NOMO-1 treated with dmso at 0.1 percent for 144 hours (cell line): Measurements from ENCODE around the gene TSGA10.
"Not testable (repeated sequence)": the region's sequence is repeated elsewhere in the genome, so short reads cannot be mapped to it uniquely, and the experiment has no call there.

Experiments used
- DNase-seq: peaks from one replicate; lab custom pipeline; 2025; ENCODE audit not compliant: unreplicated experiment; lab: John Stamatoyannopoulos, UW

The TSGA10 gene

GRCh38 chr2:99154643-99155536, at the start of gene TSGA10, which contains the start of gene LIPT1:
TSS of gene TSGA10 (minus strand) at chr2:99154942. CDS start at chr2:99109439, 45,503 bp downstream.
TSS of gene LIPT1 (plus strand) at chr2:99154967. CDS start at chr2:99161958, 6,991 bp downstream.
- DNase-seq: peak; percentile 83

GRCh38 chr2:99201959-99202678, 47.4 kb upstream of the TSGA10 start:
- DNase-seq: no peak

DNA sequence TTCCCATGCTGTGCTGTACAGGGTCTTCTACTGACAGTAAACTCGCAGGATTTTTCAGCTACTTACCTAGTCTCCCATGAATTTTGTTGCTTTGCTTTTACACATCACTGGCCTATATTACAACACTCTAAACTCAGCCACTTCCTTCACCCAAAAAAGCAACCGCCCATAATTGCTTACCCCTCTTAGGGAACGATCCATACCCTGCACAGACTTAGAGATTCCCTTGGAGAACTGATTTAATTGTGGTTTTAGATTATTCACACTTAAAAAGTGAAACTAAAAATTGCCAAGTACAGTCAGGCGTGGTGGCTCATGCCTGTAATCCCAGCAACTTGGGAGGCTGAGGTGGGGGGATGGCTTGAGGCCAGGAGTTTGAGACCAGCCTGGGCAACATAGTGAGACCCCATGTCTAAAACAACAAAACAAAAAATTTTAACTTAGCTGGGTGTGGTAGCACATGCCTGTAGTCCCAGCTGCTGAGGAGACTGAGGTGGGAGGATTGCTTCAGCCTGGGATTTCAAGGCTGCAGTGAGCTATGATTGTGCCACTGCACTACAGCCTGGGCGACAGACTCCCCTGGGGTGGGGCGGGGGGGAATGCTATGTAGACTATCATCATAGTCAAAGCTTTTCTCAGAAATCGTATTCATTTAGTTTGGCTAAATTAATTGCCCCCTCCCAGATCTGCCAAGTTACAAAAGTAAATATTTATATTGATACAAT, 45.5 kb upstream of the TSGA10 start:
- peak; percentile 5 for DNase-seq

DNA sequence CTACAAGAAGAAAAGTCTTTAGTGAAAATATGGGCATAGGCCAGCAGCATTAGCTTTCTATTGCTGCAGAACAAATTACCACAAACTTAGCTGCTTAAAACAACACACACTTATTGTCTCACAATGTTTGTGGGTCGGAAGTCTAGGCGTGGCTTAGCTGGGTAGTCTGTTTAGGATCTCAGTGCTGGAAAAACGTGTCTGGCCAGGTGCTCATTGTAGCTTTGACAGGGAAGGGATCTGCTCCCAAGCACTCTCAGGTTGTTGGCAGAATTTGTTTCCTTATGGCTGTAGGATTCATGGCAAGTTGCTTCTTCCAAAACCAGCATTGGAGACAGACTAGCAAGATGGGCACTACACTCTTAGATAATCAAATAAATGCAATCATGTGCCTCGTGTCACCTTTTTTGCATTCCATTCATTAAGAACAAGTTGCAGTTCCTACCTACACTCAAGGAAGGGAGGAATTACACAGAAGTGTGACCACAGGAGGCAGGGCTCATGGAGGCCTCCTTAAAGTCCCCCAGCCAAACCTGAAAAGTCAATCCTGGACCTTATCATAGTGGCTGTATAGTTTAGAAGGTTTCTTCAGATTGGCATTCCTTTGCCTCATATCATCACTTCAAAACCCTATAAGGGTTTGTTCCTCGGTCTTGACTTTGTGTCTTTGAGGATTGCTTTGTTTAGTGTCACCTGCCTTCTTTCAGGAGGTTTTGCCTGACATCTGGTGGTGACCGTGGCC, 43.5 kb upstream of the TSGA10 start:
- no peak for DNase-seq

- DNase-seq: not testable (repeated sequence)
Measured at GRCh38 chr2:99192364-99192763, 37.6 kb upstream of the TSGA10 start.

GRCh38 chr2:99190548-99190947, 35.8 kb upstream of the TSGA10 start:
- no peak for DNase-seq

GRCh38 chr2:99188357-99188756, 33.6 kb upstream of the TSGA10 start:
- no peak for DNase-seq

- DNase-seq: no peak
Measured at GRCh38 chr2:99187011-99187410, 32.3 kb upstream of the TSGA10 start.

- DNase-seq: no peak
Measured at GRCh38 chr2:99184811-99185210, 30.1 kb upstream of the TSGA10 start.

DNA sequence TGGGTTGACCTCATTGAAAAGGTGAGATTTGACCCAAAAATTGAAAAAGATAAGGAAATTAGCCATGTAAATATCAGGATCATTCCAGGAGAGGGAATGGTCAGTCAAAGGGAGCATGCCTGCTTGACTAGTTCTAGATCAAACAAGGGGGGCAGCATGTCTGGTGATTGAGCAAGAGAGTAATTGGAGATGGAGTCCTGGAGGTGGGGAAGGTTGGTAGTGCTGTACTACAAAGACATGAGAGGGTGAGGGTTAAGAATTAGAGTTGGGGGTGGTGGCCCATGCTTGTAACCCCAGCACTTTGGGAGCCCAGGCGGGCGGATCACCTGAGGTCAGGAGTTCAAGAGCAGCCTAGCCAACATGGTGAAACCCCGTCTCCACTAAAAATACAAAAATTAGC, 28.3 kb upstream of the TSGA10 start:
- DNase-seq: no peak

DNA sequence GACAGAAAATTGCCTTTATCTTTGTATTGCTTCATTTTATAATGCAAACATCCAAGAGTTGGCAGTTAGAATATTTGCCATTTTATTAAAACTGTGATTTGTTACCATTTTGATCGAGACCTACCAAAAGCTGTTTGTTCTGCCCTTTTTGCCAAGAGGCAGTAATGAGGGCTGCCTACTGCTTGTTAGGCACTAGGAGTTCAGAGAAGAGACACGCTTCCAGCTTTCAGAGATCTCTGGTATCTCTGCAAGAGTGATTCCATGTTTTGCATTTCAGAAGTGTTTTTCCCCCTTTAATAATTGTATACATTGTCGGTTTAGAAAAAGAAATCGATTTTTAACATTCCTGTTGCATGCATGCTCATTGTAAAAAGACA, 26.9 kb upstream of the TSGA10 start:
- DNase-seq: no peak

- peak; percentile 89 for DNase-seq
Measured at GRCh38 chr2:99180755-99181623, 26.2 kb upstream of the TSGA10 start, which contains the start of the genes MITD1 and MRPL30. TSS of gene MITD1 (minus strand) at chr2:99181058. CDS start at chr2:99180981, 77 bp downstream. TSS of gene MRPL30 (plus strand) at chr2:99181184. CDS start at chr2:99186204, 5,020 bp downstream.

- DNase-seq: no peak
Measured at GRCh38 chr2:99171377-99172140, 16.8 kb upstream of the TSGA10 start.

- DNase-seq: no peak
Measured at GRCh38 chr2:99169534-99169933, 14.8 kb upstream of the TSGA10 start.

DNA sequence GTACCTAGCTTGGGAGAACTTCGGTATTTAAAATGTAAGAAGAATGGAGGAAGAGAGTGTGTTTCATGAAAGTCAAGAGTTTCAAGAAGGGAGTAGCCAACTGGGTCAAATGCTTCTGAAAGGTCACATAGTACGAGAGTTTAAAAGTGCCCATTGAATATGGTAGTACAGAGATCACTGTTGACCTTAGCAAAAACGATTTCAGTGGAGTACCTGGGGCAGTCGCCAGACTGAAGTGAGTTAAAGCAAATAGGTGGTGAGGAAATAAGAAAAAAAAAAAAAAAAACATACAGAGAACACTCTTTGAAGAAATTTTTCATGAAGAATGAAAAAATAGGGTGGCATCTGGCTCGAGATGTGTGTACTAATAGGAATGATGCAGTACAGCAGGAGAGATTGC, 11.5 kb upstream of the TSGA10 start:
- no peak for DNase-seq

DNA sequence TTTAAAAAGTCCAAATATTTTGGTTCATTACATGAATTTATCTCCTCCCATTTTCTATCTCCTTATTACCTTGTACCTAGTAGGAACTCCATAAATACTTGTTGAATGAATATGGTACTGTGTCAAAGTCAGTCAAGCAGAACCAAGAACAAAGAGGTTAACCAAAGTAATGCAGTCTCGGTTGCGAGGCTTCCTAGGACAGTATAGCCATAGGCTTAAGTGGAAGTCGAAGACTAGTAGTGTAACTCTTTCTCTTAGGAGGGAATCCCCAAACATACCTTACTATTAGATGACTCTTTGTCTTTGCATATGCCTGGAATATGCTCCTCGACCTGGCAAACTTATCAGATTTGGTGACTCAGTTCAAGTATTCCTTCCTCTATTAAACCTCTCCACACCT, 4.9 kb upstream of the TSGA10 start:
- DNase-seq: no peak

- DNase-seq: no peak
Measured at GRCh38 chr2:99158599-99158998, 3.9 kb upstream of the TSGA10 start.

- DNase-seq: no peak
Measured at GRCh38 chr2:99156891-99157290, 2.1 kb upstream of the TSGA10 start.
